NCI-H524 treated with DMSO at 0.1 percent for 48 hours (cell line): ENCODE results near the gene GSTK1.
"Not testable (repeated sequence)": the region's sequence is repeated elsewhere in the genome, so short reads cannot be mapped to it uniquely, and the experiment has no call there.

ENCODE experiments used
- DNase-seq: peaks from one replicate; lab custom pipeline; 2025; lab: John Stamatoyannopoulos, UW

The GSTK1 gene

DNA sequence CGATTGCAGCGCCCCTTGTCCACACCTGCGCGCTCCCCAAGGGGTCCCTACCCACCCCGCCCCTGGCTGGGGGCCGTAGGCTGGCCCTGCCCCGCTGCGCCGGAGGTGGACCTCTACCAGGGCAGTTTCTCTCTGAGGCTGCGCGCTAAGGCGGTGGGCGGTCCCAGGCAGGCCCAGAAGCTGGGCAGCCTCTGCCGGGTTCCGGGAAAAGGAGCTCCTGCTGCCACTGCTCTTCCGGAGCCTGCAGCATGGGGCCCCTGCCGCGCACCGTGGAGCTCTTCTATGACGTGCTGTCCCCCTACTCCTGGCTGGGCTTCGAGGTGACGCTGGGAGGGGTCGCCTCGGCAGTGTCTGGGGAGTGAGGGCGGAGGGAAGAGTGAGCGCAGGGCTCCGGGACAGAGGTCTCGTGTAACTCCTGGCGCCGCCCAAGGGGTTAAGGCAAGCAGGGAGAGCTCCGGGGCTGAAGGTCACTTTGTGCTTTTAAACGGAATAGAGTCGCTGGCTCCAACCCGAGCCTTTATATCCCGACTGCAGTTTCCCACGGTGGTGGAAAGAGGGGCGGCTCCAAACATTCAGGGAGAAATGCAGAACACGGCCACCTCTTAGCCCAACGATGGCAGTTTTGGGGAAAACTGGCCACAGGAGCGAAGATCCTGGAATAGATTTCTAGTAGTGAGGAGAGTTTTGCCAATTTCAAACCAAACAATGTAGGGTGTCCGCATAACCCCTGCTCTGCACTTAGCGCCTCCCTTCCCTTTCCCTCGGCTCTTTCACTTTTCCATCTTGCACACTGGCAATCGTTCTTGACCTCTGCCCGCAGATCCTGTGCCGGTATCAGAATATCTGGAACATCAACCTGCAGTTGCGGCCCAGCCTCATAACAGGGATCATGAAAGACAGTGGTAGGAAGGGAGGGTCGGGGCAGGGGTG is at the start of gene GSTK1:
TSS of gene GSTK1 (plus strand) at position 176 of the 930 bp plus-strand sequence. CDS start at position 249, 73 bp downstream.
- no peak for DNase-seq

- DNase-seq: not testable (repeated sequence)
Observed at GRCh38 chr7:143213478-143213877, 49.8 kb upstream of the GSTK1 start.

- DNase-seq: peak; percentile 64
Observed at GRCh38 chr7:143214789-143215679, 48.2 kb upstream of the GSTK1 start.

GRCh38 chr7:143216151-143216550 is 47.1 kb upstream of the GSTK1 start:
- no peak for DNase-seq

DNA sequence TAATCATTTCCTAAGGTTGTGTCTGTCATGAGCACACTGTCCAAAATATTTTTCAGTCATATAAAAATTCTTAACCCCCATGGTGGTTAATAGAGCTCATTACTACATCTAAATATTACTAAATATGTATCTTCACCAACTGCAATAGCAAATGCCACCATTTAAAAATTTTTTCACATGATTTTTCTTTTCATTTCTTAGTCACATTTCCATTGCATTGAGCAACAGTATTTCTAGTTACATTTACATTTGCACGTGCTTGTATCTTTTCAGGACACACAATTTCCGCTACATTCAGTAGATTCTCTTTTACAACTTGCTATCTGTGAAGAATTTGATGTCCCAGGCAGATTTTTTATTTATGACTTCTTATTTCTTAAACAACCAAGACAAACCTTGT is 46.6 kb upstream of the GSTK1 start:
- DNase-seq: no peak

- peak; percentile 80 for DNase-seq
Observed at GRCh38 chr7:143217806-143218205, 45.4 kb upstream of the GSTK1 start.

DNA sequence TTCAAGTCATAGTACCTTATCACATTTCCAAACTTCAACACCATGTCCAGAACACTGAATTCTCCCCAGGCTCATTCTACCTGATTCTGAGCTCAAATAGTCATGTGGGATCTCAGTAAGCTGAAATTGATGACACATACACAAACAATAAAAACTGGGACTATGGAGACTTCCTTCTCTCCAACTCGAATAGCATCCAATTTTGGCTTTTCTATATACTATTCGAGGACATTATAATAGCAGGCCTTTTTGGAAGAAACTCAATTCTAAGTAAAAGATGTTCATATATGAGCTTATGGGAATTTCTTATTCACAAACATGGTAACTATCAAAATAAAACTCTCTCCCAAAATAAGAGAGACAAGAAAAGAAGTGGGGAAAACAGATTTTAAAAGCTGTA is 42.0 kb upstream of the GSTK1 start:
- DNase-seq: no peak

GRCh38 chr7:143221737-143222136 is 41.5 kb upstream of the GSTK1 start, which contains the start of gene TAS2R40:
Gene TAS2R40 (plus strand): TSS chr7:143222037. CDS start chr7:143222079, 42 bp downstream.
- DNase-seq: no peak

GRCh38 chr7:143222782-143223181 is 40.5 kb upstream of the GSTK1 start:
- no peak for DNase-seq

GRCh38 chr7:143223784-143224183 is 39.5 kb upstream of the GSTK1 start:
- no peak for DNase-seq

- DNase-seq: no peak
Observed at GRCh38 chr7:143225047-143225446, 38.2 kb upstream of the GSTK1 start.

DNA sequence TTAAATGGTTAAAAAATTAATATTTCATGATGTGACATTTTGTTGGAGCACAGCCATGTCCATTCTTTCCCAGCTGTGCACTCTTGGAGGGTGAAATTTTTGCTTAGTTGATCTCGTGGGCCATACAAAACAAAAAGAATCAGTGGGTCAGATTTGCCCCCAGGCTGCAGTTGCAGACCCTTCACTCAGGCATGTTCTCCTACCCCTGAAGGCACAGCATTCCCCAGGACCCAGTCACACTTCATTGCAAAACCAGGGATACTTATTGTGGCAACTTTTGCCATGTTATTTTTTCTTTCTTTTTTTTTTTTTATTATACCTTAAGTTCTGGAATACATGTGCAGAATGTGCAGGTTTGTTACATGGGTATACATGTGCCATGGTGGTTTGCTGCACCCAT is 35.4 kb upstream of the GSTK1 start:
- DNase-seq: no peak

DNA sequence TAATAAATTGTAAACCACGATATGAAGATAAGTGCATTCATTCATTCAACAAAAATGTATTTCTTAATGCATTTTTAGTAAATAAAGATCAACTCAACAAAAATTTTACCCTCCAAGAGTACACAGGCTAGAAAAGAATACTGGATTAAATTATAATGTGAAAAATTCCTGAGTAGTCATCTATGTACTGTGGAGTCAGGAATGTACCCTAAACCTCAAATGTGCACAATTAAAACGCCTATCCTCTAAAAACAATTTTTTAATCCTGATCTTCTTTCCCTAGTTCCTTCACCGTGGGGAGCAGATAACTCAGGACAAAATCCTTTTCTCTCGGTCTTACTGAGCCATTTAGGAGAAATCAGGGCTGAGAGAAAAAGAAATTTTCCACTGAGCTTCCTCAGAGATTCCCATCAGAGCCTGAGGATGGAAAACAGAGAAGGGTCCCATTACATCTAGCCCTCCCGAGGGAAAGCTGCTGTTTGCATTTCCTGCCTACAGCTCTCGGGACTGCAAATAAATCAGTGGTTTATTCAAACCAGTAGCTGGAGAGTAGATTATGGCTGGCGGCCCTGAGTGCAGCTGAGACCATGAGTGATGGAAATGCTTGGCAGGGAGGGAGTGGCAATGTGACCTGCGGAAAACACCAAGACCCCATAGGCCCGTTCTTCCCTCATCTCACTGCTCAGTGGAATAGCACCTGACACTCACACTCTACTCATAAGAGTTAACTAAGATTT is 34.0 kb upstream of the GSTK1 start:
- DNase-seq: no peak

- no peak for DNase-seq
Observed at GRCh38 chr7:143230602-143231457, 32.4 kb upstream of the GSTK1 start.

DNA sequence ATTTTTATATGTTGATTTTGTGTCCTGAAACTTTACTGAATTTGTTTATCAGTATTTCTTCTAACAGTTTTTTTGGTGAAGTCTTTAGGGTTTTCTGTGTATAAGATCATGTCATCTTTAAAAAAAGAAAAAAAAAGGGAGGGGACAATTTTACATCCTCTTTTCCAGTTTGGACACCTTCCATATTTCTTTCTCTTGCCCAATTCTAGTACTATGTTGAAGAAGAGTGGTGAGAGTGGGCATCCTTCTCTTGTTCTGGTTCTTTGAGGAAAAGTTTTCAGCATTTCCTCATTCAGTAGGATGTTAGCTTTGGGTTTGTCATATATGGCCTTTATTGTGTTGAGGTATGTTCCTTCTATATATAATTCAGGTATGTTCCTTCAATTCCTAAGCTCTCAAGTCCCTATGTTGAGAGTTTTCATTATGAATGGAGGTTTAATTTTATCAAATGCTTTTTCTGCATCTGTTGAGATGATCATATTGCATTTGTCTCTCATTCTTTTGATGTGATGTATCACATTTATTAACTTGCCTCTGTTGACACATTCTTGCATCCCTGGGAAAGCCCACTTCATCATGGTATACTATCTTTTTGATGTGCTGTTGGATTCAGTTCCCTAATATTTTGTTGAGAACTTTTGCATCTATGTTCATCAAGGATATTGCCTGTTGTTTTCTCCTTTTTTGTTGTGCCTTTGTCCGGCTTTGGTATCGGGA is 29.3 kb upstream of the GSTK1 start:
- no peak for DNase-seq

- DNase-seq: no peak
Observed at GRCh38 chr7:143234533-143234875, 28.7 kb upstream of the GSTK1 start.

DNA sequence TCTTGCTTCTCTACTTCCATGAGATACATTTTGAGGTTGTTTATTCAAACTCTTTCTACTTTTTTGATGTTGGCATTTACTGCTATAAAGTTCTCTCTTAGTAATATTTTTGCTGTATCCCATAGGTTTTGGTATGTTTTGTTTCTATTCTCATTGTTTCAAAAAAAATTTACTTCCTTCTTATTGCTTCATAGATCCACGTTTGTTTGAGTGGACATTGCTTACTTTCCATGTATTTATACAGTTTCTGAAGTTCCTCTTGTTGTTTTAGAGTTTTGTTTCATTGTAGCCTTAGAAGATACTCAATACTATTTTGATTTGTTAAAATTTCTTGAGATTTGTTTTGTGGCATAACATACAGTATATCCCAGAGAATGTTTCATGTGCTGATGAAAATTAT is 27.7 kb upstream of the GSTK1 start:
- DNase-seq: no peak

DNA sequence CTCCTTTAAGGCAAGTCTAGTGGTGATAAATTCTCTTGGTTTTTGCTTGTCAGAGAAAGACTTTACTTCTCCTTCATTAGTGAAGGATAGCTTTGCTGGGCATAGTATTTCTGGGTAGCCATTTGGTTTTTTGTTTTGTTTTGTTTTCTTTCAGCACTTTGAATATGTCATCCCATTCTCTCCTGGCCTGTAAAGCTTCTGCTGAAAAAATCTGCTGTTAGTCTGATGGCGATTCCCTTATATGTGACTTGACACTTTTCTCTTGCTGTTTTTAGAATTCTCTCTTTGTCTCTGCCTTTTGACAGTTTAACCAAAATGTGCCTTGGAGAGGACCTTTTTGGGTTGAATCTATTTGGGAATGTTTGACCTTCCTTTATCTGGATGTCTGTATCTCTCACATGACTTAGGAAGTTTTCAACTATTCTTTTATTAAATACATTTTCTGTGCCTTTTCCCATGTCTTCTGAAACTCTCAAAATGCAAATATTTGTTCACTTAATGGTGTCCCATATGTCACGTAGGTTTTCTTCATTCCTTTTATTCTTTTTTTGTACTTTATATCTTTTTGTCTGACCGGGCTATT is 26.7 kb upstream of the GSTK1 start:
- DNase-seq: no peak

GRCh38 chr7:143237366-143237765 is 25.9 kb upstream of the GSTK1 start:
- no peak for DNase-seq
